Smooth muscle cell (in vitro differentiated cells): Measurements from ENCODE around the gene POFUT1. TPM values are rescaled to one million over a fixed set of nuclear protein-coding genes. Genes with fewer than 3 reads are reported as not detected.
"Not testable (repeated sequence)": the region's sequence is repeated elsewhere in the genome, so short reads cannot be mapped to it uniquely, and the experiment has no call there.

Experiments used
- DNase-seq: peaks from one replicate; lab custom pipeline; 2025; ENCODE audit not compliant: unreplicated experiment; lab: John Stamatoyannopoulos, UW
- H2AFZ ChIP-seq: fragments of 200-600 bp; sonication (generic); 2 replicates; pipeline ENCODE4 v1.6.0; 2016; ENCODE audit warnings: antibody characterized with exemption, low read depth, mild to moderate bottlenecking
- H3F3A ChIP-seq: fragments of 200-600 bp; sonication (generic); 2 replicates; pipeline ENCODE4 v1.6.0; 2017; ENCODE audit warnings: antibody characterized with exemption, low read depth
- H3K27ac ChIP-seq: fragments of 200-600 bp; sonication (generic); 2 replicates; pipeline ENCODE4 v1.5.1; 2016; ENCODE audit warnings: low read depth, mild to moderate bottlenecking
- H3K27me3 ChIP-seq: fragments of 200-600 bp; sonication (generic); 2 replicates; pipeline ENCODE4 v1.6.1; 2016; ENCODE audit warnings: low read depth, mild to moderate bottlenecking
- H3K36me3 ChIP-seq: fragments of 200-600 bp; sonication (generic); 2 replicates; pipeline ENCODE4 v1.5.1; 2016; ENCODE audit warnings: low read depth
- H3K4me1 ChIP-seq: fragments of 200-600 bp; sonication (generic); 2 replicates; pipeline ENCODE4 v1.5.1; 2016; ENCODE audit warnings: low read depth
- H3K4me2 ChIP-seq: fragments of 200-600 bp; sonication (generic); 2 replicates; pipeline ENCODE4 v1.6.0; 2016; ENCODE audit warnings: mild to moderate bottlenecking
- H3K4me3 ChIP-seq: fragments of 200-600 bp; sonication (generic); 2 replicates; pipeline ENCODE4 v1.5.1; 2016; ENCODE audit warnings: mild to moderate bottlenecking
- H3K79me2 ChIP-seq: fragments of 200-600 bp; sonication (generic); 2 replicates; pipeline ENCODE4 v1.6.0; 2016; ENCODE audit warnings: low read depth, mild to moderate bottlenecking
- H3K9ac ChIP-seq: fragments of 200-600 bp; sonication (generic); 2 replicates; pipeline ENCODE4 v1.6.0; 2016; ENCODE audit warnings: low read depth
- H3K9me3 ChIP-seq: fragments of 200-600 bp; sonication (generic); replicated peaks from 2 replicates; pipeline ENCODE4 v1.5.1; 2016; ENCODE audit warnings: low read depth
- H4K20me1 ChIP-seq: fragments of 200-600 bp; sonication (generic); 2 replicates; pipeline ENCODE4 v1.6.0; 2016; ENCODE audit warnings: low read depth
- CTCF ChIP-seq: fragments of 200-600 bp; sonication (generic); IDR thresholded peaks from 2 replicates; pipeline ENCODE4 v1.5.1; 2017; ENCODE audit warnings: borderline replicate concordance, mild to moderate bottlenecking, antibody characterized with exemption; ENCODE audit not compliant: insufficient read depth, poor library complexity, severe bottlenecking
- WGBS: methylation state at CpG from one replicate; pipeline ENCODE4 v1.1.7; 2016; ENCODE audit warnings: low lambda C conversion rate; 5-methylcytosine and 5-hydroxymethylcytosine counted together
- polyA plus RNA-seq: library from polyadenylated mRNA; unstranded; fragments of >200 nt; fragmentation: Nextera tagmentation; extraction: Ambion mirVana; gene quantifications from 2 replicates; pipeline ENCODE4 v1.2.1, GENCODE V29; 2016
- total RNA-seq: library from RNA; depleted of rRNA; stranded (reverse); fragments of >200 nt; gene quantifications from 2 replicates; pipeline ENCODE4 v1.2.3, GENCODE V29; 2014

Gene POFUT1
- total and polyA plus RNA-seq, 2 experiments from 2014 or later = 44.3 to 45.0 TPM

DNA sequence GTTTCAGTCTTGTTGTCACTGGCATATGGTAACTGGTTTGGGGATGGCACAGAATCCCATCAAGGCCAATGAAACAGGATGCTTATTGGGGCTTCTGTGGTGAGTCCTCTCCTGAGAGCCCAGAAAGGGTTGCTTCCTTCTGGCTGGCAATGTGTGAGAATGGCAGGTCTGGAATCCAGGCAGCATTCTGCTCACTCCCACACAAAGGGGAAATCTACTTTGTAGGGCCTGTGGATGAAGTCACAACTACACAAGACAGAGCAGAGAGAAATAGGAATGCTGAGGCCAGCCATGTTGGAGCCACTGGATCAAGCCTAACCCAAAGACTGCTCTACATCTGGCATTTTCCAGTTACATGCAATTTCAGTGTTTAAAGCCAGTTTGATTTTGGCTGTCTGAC is 15.8 kb upstream of the POFUT1 start:
- no peak overlapping the region for H3K9ac ChIP-seq

DNA sequence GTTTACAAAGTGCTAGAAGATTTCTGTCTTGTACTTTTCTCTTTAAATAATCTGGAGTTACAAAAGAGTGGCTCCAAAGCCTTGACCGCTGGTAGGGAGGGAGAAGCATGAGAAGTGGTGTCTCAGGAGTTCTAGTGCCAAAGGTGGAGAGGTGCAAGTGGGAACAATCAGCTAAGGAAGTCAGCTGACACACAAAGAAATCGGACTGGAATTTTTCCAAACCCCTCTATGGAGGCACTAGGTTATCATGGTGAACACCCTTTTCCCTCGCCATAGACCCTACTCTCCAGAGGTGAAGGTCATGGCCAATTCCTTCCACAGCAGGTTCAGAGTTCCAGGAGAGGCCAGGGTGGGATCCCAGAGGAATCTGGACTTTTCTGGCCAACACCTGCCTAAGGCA is 15.0 kb upstream of the POFUT1 start:
- Histone ChIP-seq H3K9ac (no peak overlapping the region), H3K9me3 (no peaks in the 10 kb centered on the region), H3F3A (peaks cover 42% of the 10 kb centered on the region), H4K20me1 (peaks cover 16% of the 10 kb centered on the region), H3K4me2 (no peak overlapping the region), H3K27me3 (no peaks in the 10 kb centered on the region), H3K4me3 (no peak overlapping the region), H2AFZ (no peak overlapping the region), H3K79me2 (peaks cover 10% of the 10 kb centered on the region), H3K27ac (peak overlapping the region; percentile 74), H3K4me1 (peaks cover 13% of the 10 kb centered on the region), H3K36me3 (peaks cover 6% of the 10 kb centered on the region)
- DNase-seq = no peak
- TF ChIP-seq CTCF = no peak
- 96% methylated on average over 3 of the region's 3 CpGs for WGBS

More for the DNA sequence above, 15.8 kb upstream of the POFUT1 start:
- peaks cover 6% of the 10 kb centered on the region for H3K36me3 ChIP-seq
- no peak overlapping the region for H2AFZ ChIP-seq
- TF ChIP-seq CTCF = no peak
- H3K4me1 ChIP-seq = peaks cover 13% of the 10 kb centered on the region
- H3F3A ChIP-seq = peaks cover 42% of the 10 kb centered on the region
- peaks cover 10% of the 10 kb centered on the region for H3K79me2 ChIP-seq
- no peak for DNase-seq
- H3K27ac ChIP-seq = peak overlapping the region; percentile 74
- peak overlapping the region; percentile 22 for H3K4me2 ChIP-seq
- no peaks in the 10 kb centered on the region for H3K27me3 ChIP-seq
- H4K20me1 ChIP-seq = peaks cover 8% of the 10 kb centered on the region
- H3K4me3 ChIP-seq = no peak overlapping the region
- no peaks in the 10 kb centered on the region for H3K9me3 ChIP-seq

- Histone ChIP-seq H3F3A (peaks cover 42% of the 10 kb centered on the region), H3K27ac (peak overlapping the region; percentile 74), H4K20me1 (peaks cover 22% of the 10 kb centered on the region), H3K4me1 (peaks cover 13% of the 10 kb centered on the region)
- 96% methylated on average over 5 of the region's 5 CpGs for WGBS
- not testable (repeated sequence) for H3K79me2 ChIP-seq, H2AFZ ChIP-seq, H3K4me2 ChIP-seq, H3K9me3 ChIP-seq, H3K9ac ChIP-seq, DNase-seq, H3K27me3 ChIP-seq, H3K36me3 ChIP-seq, H3K4me3 ChIP-seq
Measured at GRCh38 chr20:32193336-32193735, 14.3 kb upstream of the POFUT1 start.

- no peaks in the 10 kb centered on the region for H3K9me3 ChIP-seq
- H4K20me1 ChIP-seq = peaks cover 29% of the 10 kb centered on the region
- DNase-seq = no peak
- peaks cover 12% of the 10 kb centered on the region for H3K79me2 ChIP-seq
- no peak for TF ChIP-seq CTCF
- H3K4me1 ChIP-seq = peaks cover 12% of the 10 kb centered on the region
- no peak overlapping the region for H3K9ac ChIP-seq
- H2AFZ ChIP-seq = no peak overlapping the region
- H3K27ac ChIP-seq = peak overlapping the region; percentile 74
- 72% methylated on average over 6 of the region's 6 CpGs for WGBS
- no peak overlapping the region for H3K4me2 ChIP-seq
- no peaks in the 10 kb centered on the region for H3K27me3 ChIP-seq
- H3F3A ChIP-seq = peaks cover 40% of the 10 kb centered on the region
- H3K36me3 ChIP-seq = peaks cover 6% of the 10 kb centered on the region
- H3K4me3 ChIP-seq = no peak overlapping the region
Measured at GRCh38 chr20:32193996-32194395, 13.7 kb upstream of the POFUT1 start.
